Central memory CD4-positive, alpha-beta T cell (primary cell): ENCODE data around the gene PLA2G6.
"Not testable (repeated sequence)": the region's sequence is repeated elsewhere in the genome, so short reads cannot be mapped to it uniquely, and the experiment has no call there.

Source experiments
- DNase-seq: peaks from one replicate; pipeline ENCODE4 v3.0.0; 2022

The PLA2G6 gene

DNA sequence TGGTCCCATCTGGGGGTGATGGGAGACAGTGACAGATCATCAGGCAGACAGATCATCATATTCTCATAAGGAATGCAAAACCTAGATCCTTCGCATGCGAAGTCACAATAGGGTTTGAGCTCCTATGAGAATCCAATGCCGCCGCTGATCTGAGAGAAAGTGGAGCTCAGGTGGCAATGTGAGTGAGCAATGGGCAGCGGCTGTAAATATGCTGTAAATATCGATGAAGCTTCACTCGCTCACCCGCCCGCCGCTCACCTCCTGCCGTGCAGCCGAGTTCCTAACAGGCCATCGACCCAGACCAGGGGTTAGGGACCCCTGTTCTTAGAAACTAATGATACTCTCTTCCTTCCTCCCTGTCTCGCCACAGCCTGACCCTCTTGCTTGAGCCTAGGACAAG is 9.4 kb upstream of the PLA2G6 start:
- no peak for DNase-seq

DNA sequence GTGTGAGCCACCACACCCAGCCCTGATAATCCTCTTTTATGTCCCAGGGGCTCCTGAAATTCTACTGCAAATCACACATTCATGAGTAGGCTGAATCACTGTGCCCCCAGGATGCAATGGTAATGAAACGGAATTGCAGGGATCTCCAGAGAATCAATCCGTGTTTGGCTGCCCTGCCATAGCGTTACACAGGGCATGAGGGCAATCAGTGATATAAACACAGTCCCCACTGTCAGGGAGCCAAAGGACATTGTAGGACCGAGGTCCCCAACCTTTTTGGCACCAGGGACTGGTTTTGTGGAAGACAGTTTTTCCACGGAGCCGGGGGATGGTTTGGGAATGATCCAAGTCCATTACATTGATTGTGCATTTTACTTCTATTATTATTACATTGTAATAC is 9.0 kb upstream of the PLA2G6 start:
- DNase-seq, result no peak

DNA sequence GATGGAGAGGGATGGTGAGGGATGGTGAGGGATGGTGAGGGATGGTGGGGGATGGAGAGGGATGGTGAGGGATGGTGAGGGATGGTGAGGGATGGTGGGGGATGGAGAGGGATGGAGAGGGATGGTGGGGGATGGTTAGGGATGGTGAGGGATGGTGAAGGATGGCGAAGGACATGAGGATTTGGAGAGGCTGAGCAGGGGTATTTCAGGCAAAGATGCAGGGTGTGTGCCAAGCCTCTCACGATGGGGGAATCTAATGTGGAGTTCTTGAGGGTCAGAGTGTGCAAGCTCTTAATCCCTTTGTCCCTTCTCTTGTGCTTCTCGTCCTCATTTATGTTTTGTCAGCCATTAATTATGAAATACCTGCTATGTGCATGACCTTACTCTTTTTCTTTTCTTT is 7.5 kb upstream of the PLA2G6 start:
- no peak for DNase-seq

DNA sequence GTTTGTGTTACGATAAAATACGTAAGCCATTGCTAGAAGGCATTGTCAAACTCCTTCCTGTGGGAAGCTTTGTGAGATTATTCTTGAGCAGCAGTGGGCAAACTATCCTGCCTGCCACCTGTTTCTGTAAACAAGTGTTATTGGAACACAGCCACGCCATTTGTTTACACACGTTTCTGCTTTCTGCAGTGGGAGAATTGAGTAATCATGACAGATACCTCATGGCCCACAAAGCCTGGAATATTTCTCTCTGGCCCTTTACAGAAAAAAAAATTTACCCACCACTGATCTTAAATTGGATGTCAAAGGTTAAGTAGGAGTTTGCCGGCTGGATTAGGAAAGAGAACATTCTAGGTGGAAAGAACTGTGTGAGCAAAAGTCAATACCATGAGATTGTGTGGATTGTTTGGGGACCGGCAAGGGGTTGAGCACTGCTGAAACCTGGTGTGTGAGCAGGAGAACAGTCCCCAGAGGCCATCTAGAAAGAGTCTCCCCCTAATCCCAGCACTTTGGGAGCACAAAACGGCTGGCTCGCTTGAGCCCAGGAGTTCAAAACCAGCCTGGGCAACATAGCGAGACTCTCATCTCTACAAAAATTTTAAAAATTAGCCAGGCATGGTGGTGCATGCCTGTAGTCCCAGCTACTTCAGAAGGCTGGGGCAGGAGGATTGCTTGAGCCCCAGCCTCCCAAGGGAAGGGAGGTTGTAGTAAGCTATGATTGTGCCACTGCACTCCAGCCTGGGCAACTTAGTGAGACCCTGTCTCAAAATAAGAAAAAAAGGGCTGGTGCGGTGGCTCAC is 6.0 kb upstream of the PLA2G6 start:
- DNase-seq, result no peak

DNA sequence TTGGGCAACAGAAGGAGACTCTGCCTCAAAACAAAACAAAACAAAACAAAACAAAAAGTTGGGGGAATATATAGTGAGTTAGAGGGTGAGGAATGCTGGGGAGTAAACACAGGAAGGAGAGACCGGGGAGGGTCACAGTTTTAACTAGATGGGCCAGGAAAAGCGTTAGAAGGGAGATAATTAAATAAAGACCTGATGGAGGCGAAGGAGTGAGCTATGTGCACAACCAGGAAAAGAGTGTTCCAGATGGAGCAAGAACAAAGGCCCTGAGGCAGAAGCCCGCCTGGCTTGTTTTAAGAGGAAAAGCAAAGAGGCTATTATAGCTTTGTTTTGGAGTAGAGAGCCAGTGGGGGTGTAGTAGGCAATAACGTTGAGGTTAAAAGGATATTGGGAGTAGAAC is 4.8 kb upstream of the PLA2G6 start:
- no peak for DNase-seq

- DNase-seq, result no peak
These were observed 3.2 kb upstream of the PLA2G6 start for GRCh38 chr22:38184788-38185187.

- peak; percentile 55 for DNase-seq
These were observed 683 bp downstream of the PLA2G6 start for GRCh38 chr22:38180841-38181452.

DNA sequence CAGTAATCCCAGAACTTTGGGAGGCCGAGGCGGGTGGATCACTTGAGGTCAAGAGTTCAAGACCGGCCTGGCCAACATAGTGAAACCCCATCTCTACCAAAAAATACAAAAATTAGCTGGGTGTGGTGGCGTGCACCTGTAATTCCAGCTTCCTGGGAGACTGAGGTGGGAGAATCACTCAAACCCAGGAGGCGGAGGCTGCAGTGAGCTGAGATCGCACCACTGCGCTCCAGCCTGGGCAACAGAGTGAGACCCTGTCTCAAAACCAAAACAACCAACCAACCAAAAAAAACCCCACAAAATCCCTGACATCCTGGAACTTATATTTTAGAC is 3.1 kb downstream of the PLA2G6 start:
- not testable (repeated sequence) for DNase-seq

- no peak for DNase-seq
These were observed 3.6 kb downstream of the PLA2G6 start for GRCh38 chr22:38177926-38178604.

DNA sequence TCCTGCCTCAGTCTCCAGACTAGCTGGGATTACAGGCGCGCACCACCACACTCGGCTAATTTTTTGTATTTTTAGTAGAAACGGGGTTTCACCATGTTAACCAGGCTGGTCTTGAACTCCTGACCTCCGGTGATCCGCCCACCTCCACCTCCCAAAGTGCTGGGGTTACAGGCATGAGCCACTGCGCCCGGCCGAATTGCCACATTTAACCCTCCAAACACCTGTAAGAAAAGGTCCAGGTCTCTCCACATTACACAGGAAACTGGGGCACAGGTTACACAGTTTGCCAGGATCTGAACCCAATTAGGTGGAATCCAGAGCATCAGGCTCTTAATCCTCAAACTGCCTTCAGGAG is 4.1 kb downstream of the PLA2G6 start:
- DNase-seq, result not testable (repeated sequence)

DNA sequence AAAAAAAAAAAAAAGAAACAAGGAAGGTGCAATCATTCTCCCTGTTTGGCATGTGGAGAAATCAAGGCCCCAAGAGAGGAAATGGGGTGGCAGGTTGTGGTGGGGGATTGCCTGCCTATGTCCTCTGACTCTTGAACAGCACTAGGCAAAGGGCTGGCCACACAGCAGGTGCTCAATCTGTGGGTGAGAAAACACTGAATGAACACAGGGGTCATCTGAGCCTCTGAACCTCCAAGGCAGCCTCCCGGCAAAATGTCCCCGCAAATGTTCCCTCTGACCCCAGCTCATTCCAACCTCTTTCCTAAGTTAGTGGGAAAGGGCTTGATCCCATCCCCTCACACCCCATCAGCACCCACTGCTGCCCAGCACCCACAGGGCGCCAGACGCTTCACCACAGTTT is 4.6 kb downstream of the PLA2G6 start:
- no peak for DNase-seq

- DNase-seq, result peak; percentile 20
These were observed 5.4 kb downstream of the PLA2G6 start for GRCh38 chr22:38176170-38176741.

DNA sequence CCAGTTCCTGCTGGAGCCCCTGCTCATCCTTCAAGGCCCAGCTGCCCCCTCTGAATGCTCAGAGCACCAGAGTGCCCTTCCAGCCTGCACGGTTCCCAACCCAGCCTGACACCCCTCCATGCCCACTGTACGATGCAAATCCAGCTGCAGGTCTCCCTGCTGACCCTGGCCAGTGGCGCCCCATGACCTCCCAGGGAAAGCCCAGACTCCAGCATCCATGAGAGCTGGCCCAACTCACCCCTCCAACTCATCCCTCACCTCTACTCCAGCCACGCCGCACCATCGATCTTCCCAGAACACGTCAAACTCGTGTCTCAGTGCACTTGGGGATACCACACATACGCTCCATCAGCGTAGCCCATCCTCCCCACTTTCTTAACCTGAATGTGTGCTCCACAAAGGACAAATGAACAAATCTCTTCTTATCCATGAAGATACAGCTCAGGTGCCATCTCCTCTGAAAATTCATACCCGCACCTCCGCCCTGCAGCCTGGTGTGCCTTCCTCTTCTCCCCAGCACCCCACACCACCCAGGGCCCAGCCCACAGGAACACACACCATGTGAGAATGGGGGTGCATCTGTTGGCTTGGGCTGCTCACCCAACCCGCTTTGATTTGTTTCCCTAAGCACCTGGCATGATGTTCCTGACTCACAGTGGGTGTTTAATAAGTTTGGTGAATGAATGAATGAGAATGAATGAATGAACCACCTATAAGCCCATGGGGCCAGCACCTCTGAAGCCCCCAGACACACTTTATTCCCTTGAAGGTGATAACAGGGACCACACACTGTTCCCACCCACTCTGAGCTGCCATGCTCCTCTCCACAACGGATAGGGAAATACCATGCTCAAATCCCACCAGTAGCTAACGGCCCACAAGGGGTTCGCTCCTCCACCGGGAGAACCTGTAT is 6.2 kb downstream of the PLA2G6 start:
- no peak for DNase-seq

- DNase-seq, result no peak
These were observed 7.0 kb downstream of the PLA2G6 start for GRCh38 chr22:38174626-38175025.

GRCh38 chr22:38173641-38173906 is 8.1 kb downstream of the PLA2G6 start:
- no peak for DNase-seq

- DNase-seq, result peak; percentile 45
These were observed 8.6 kb downstream of the PLA2G6 start for GRCh38 chr22:38172832-38173640.

GRCh38 chr22:38171927-38172831 is 9.5 kb downstream of the PLA2G6 start:
- no peak for DNase-seq

- DNase-seq, result no peak
These were observed 11.2 kb downstream of the PLA2G6 start for GRCh38 chr22:38170469-38170868.

DNA sequence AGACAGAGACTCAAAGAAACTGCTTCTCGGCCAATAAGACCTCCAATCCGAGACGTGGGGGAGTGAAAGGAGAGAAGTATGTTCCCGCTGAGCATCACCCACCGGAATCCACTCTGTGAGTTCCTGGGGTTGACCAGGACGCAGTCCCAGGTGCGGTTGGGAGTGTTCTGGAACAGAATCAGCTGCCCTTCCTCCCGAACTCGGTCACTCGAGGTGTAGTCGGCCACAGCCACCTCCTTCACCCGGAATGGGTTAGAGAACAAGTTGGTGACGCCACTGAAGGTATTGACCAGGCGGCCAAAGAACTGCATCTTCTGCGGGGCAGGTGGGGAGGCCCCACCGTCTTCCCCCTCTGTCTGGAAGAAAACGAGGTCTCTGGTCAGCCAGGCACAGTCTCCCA is 12.5 kb downstream of the PLA2G6 start:
- no peak for DNase-seq

GRCh38 chr22:38167988-38168407 is 13.6 kb downstream of the PLA2G6 start:
- DNase-seq, result no peak
